ENCODE results near the gene RGPD3.
A peak's percentile ranks its signal among the peaks of the same experiment; 100 is the strongest.
"Not testable (repeated sequence)": the region's sequence is repeated elsewhere in the genome, so short reads cannot be mapped to it uniquely, and the experiment has no call there.

Gene RGPD3

DNA sequence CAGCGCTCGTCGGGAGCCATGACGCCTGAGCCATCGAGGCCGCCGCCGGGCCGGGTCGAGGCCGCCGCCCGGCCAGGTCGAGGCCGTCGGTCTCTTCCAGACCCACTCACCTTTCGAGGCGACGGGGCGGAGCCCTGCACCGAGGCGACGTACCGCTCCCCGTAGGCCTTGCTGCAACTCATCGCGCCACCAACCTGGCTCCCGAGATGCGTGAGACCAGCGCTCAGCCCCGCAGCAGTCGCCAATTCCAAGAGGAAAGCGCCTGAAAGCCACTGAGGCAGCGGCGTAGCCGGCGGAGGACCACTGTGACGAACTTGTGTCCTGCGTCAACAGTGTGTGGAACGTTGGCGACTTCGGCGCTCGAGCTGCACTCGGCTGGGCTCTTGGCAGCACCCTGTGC lies at the start of gene RGPD3:
RGPD3 (minus strand) TSS at position 307 of the 400 bp plus-strand sequence; CDS start at position 182, 125 bp downstream.
- not testable (repeated sequence) for DNase-seq

GRCh38 chr2:106517329-106517728 lies 49.1 kb upstream of the RGPD3 start:
- no peak for DNase-seq

DNA sequence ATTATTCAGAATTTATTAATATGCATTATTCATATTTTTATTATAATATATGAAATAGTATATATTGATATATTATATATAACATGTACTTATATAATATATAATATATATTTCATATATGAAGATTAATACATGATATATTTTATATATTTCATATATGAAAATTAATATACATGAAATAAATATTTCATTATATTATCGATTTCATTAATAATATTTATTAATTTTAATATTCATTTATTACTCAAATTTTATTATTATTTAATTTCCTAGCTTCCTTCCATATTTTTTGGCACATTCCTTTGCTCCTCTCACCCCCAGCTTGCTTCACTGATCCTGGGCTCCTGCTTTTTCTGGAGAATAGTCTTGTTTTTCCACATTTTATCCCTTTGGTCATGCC lies 48.7 kb upstream of the RGPD3 start:
- no peak for DNase-seq

GRCh38 chr2:106516436-106516835 lies 48.2 kb upstream of the RGPD3 start:
- no peak for DNase-seq

DNA sequence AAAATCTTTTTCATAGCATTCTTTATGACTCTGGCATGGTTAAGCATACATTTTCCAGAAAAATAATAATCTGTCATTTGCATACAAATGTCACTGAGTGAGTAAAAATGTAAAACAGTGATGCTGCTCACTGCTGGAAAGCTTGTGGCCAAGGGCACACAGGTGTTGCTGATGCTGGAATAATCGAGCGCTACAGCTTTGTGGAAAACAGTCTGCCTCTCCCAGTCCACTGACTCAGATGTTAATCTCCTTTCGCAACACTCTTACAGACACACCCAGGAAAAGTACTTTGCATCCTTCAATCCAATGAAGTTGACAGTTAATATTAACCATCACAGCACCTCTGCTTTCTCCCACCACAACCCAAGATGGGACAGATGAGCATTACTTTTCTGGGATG lies 46.6 kb upstream of the RGPD3 start:
- DNase-seq: peak; percentile 51

- DNase-seq: not testable (repeated sequence)
These were observed 45.2 kb upstream of the RGPD3 start for GRCh38 chr2:106513391-106513790.

DNA sequence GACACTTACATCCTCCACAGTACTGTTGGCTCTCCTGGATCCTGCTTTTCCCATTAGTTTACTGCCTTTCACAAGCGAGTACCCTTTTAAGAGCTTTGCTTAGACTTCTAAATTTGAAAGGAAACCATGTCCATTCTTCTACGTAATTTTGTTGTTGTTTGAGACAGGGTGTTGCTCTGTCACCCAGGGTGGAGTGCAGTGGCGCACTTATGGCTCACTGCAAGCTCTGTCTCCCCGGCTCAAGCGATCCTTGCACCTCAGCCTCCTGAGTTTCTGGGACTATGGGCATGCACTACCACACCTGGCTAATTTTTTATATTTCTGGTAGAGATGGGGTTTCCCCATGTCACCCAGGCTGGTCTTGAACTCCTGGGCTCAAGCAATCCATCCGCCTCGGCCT lies 43.7 kb upstream of the RGPD3 start:
- peak; percentile 46 for DNase-seq

DNA sequence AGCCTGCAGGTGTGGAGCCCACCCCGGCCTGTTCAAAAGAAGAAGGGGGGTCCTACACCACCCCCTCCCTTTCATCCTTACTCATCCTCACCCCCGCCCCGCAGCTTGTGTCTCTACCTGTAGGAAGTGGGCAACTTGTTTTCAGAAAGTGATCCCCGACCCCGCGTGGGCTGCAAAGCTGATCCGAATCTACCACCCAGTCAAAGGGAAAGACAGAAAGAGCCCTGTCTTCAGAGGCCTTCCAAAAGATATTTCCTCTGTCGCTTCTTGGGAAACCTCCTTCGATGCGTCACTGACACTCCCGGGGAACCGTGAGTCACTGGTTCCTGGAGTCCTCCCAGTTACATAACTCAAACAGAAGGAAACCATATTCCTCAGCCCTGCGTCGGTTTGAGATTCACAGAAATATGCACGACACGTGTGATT lies 43.3 kb upstream of the RGPD3 start:
- DNase-seq: peak; percentile 90

DNA sequence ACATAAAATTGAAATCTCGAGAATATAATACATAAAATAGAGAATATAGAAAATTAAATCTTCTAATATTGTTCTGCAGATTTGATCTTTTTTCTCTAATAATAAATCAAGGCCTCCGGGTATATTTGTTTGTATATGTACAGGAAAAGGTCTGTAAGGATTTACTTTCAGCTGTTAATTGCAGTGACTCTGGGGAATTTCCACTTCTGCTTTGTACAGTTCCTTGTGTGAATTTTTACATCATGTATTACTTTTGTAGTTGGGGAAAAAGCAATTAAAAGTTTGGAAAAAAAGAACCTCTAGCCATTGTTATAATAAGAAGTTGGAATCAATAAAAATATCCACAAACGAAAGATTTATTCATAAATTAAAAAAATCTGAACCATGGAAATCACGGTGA lies 42.6 kb upstream of the RGPD3 start:
- peak; percentile 67 for DNase-seq

GRCh38 chr2:106509374-106509770 lies 41.2 kb upstream of the RGPD3 start:
- not testable (repeated sequence) for DNase-seq

- DNase-seq: not testable (repeated sequence)
These were observed 40.6 kb upstream of the RGPD3 start for GRCh38 chr2:106508660-106509373.

- DNase-seq: not testable (repeated sequence)
These were observed 37.9 kb upstream of the RGPD3 start for GRCh38 chr2:106506002-106506687.

DNA sequence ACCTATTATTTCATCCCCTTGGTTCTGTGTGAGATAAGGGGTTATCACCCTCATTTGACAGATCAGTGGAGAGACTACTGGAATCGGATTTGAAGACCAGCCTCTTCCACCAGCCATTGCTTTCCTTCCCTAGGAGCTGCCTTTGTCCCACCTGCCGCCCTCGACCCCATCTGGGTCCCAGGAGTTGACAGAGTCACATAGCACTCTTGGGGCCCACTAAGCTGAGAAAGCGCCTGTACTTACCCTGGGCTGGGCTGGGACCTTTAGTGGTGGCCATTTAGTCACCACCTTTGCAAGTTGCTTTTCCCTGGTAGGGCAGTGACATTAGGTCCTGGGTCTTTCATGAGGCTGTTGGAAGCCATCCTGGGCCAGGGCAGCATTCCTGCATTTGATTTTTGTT lies 36.6 kb upstream of the RGPD3 start:
- DNase-seq: not testable (repeated sequence)

DNA sequence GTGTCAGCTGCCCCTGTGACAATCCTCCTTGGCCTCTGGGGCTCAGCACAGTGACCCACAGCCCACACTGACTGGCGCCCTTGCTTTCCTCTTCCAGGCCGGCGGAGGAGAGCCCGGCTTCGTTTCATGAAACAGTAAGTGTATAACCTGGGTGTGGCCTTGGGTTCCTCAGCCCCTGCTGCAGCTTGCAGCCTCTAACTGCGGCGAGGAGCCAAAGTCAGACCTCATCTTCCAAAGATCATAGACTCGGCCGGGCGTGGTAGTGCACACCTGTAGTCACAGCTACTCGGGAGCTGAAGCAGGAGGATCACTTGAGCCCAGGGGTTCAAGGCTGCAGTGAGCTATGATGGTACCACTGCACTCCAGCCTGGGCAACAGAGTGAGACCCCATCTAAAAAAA lies 36.0 kb upstream of the RGPD3 start:
- DNase-seq: not testable (repeated sequence)

- not testable (repeated sequence) for DNase-seq
These were observed 34.1 kb upstream of the RGPD3 start for GRCh38 chr2:106502351-106502750.

DNA sequence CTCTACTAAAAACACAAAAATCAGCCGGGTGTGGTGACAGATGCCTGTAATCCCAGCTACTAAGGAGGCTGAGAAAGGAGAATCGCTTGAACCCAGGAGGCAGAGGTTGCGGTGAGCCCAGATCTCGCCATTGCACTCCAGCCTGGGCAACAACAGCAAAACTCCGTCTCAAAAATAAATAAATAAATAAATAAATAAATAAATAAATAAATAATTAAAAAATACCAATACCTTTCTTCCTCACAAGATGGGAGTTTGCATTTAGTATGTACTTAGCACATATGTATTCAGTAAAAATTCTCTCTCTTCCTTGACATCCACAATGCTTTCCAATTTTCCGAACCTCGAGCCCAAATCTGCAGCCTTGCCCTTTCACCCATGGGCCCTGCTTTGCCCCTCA lies 32.1 kb upstream of the RGPD3 start:
- DNase-seq: not testable (repeated sequence)

DNA sequence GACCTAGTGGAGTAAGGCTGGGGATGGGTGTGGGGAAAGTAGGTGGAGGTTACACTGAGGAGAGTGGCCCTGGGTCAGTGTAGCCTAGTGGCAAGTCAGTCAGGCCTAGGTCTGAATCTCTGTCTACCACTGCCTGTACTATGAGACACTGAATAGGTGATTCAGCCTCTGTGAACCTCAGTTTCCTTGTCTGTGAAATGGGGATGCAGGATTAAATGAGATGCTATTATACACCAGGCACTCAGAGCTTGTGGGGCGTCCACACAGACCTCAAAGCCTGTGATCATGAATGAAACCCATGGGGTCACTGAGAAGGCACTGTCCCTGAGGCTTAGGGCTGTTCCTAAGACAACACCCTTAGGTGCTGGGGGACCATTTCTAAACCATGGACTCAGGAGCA lies 30.3 kb upstream of the RGPD3 start:
- DNase-seq: not testable (repeated sequence)

- DNase-seq: not testable (repeated sequence)
These were observed 24.7 kb upstream of the RGPD3 start for GRCh38 chr2:106492913-106493312.

- not testable (repeated sequence) for DNase-seq
These were observed 24.2 kb upstream of the RGPD3 start for GRCh38 chr2:106492399-106492798.

GRCh38 chr2:106489701-106490100 lies 21.5 kb upstream of the RGPD3 start:
- not testable (repeated sequence) for DNase-seq

DNA sequence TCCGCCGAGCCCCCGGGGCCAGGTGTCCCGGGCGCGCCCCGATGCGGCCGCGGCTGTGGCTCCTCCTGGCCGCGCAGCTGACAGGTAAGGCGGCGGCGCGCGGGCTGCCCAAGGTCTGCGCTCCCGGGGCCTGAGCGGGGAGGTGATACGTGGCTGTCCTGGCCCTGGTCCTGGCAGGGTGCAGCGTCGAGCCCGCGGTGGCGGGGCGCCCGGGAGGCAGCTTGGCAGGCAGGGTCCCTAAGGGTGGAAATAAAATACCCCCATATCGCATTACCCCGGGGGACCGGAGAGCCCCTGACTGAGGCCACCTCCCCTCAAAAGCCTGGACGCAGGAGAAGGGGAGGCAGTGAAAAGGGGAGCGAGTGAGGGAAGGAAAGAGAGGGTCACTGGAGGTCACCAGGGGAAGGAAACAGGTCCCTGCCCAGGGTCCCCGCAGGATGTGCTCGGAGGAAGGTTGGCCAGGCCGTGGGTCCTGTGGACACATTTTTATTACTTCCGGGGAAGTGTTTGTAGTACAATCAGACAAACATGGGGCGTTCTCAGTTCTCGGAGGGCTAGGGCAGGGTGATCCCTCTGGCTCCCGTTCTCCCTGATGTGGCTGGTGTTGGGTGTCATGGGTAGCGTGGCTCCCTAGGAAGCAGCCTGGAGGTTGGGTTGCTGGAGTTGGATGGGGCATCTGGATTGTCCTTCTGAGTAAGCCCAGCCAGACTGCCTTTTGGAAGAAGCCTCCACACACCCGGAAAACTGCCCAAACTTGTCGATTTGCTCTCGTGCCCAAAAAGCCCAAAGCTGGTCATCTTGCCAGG lies 19.4 kb upstream of the RGPD3 start:
- not testable (repeated sequence) for DNase-seq

DNA sequence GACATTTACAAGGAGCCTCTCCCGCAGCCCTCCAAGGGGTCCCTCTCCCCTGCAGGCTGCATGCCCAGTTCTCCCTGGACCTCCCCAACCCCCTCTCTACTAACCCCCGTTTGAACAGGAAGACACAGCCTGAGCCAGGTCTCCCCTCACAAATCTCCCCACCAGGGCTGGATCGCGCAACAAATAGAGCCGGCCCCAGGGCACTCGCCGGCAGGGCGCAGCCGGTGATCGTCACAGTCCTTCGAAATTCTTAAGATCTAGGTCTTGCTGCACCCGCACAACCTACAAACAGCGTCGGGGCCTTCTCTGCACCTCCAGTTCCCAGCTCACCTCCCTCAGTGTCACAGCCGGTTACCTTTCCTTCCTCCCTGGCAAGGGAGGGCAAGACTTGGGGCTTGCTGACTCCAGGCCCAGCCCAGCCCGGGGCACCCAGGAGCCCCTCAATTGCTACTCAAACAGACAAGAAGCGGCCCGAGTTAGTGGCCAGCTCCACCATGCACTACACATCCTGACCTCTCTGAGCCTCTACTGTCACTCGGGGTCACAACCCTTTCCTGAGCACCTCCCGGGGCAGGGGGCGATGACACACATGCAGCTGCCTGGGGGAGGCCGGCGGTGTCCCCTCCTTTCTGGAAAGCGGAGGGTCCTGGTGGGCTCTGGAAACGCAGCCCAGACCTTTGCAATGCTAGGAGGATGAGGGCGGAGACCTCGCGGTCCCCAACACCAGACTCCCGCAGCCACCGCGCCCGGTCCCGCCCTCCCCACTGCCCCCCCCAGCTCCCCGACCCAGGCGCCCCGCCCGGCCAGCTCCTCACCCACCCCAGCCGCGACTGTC lies 18.6 kb upstream of the RGPD3 start, which contains the start of gene CD8B2:
CD8B2 (plus strand) TSS at position 814 of the 835 bp plus-strand sequence. CDS start 63 bp downstream, outside the sequence.
- not testable (repeated sequence) for DNase-seq
